GM10266 (cell line): ENCODE results near the gene EID1.

Experiments
- DNase-seq: peaks from one replicate; pipeline ENCODE4 v3.0.0; 2012; ENCODE audit errors: extremely low spot score
- CTCF ChIP-seq: IDR thresholded peaks from 2 replicates; pipeline ENCODE4 v1.5.1; 2012; ENCODE audit warnings: mild to moderate bottlenecking, low read depth; ENCODE audit not compliant: control insufficient read depth, insufficient read depth; ENCODE audit errors: missing control alignments

The EID1 gene

GRCh38 chr15:48877630-48878595 is at the start of gene EID1:
TSS of gene EID1 (plus strand) at chr15:48878134. CDS start at chr15:48878177, 43 bp downstream.
- TF ChIP-seq CTCF = no peak
- peak; percentile 82 for DNase-seq

DNA sequence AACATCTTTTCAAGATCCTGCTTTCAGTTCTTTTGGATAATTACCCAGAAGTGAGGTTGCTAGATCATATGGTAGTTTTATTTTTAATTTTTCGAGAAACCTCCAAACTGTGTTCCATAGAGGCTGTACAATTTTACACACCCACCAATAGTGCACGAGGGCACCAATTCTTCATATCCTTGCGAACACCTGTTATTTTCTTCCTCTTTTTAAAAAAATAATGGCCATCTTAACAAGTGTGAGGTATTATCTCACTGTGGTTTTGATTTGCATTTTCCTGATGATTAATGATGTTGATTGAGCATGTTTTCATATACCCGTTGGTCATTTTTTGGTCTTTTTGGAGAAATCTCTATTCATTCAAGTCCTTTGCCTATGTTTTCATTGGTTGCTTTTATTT is 49.5 kb upstream of the EID1 start:
- DNase-seq = no peak
- no peak for TF ChIP-seq CTCF

GRCh38 chr15:48828906-48829305 is 49.0 kb upstream of the EID1 start:
- DNase-seq = no peak
- no peak for TF ChIP-seq CTCF

- no peak for TF ChIP-seq CTCF
- DNase-seq = no peak
These were observed 45.3 kb upstream of the EID1 start for GRCh38 chr15:48832648-48833047.

- DNase-seq = no peak
- no peak for TF ChIP-seq CTCF
These were observed 44.3 kb upstream of the EID1 start for GRCh38 chr15:48833526-48834239.

- DNase-seq = no peak
- no peak for TF ChIP-seq CTCF
These were observed 43.2 kb upstream of the EID1 start for GRCh38 chr15:48834756-48835155.
